ENCODE data around the gene CEP152.
"Not testable (repeated sequence)": the region's sequence is repeated elsewhere in the genome, so short reads cannot be mapped to it uniquely, and the experiment has no call there.

Gene CEP152

DNA sequence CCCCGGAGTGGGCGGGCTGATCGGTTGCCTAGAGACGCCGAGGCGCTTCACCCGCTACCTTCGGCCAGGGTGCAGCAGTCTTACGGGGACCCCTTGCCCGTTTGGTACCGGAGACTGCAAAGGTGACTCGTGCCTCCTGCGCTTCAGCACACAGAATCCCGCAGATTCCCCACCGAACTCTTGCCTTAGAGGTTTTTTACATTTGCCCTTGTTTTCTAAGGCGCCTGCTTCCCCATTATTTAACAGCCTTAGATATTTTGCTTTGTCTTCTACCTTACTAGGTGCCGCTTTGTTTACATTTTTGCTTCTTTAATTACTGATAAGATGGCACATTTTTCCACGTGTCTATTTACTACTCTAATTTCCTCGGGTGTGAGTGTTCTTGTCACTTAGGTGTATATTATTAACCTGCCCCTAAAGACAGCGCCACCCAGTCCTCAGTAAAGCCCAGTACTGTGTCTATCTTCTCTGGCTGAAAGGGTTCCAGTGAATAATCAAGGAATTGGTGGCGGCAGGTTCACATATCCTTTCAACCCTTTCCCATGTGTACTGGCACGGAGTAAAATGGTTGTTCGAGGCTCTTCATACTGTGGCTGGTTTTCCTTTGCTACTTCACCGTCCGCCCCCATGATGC lies 573 bp upstream of the CEP152 start:
- no peak for DNase-seq (ENCODE audit: low read depth in 2 of 2)

DNA sequence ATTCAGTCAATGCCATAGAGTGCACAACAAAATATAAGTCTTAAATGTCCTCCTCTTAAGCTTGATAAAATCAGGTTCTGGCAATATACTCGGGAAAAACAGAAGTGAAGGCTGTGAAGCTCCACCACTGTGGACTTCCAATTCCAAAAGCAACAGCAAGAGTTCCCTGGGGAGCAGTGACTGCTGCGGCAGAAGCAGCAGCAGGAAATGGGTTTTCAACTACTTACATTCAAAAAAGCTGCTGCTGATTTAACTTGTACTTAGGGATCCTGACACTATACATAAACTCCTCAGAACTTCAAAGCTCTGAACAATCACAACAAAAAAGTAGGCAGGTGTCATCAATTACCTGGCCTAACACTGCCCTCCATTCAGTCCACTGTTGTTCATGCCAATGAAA lies 4.7 kb downstream of the CEP152 start:
- DNase-seq (ENCODE audit: low read depth in 2 of 2) = no peak

DNA sequence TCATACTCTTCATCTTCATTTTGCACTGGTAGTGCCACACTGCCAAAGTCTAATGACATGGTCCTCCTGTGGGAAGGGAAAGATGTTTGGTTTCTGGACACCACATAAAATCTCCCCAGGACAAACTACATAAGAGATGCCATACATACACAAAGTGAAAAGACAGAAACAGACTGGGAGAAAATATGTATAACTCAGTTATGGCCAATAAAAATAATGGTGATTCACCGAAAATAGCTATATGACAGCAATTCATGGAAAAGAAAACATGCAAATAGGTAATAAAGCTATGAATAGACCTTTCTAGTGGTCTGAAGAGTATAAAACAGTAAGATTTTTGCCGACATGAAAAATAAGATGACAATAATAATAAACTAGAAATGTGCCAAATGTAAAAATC lies 5.3 kb downstream of the CEP152 start:
- no peak for DNase-seq (ENCODE audit: low read depth in 2 of 2)

DNA sequence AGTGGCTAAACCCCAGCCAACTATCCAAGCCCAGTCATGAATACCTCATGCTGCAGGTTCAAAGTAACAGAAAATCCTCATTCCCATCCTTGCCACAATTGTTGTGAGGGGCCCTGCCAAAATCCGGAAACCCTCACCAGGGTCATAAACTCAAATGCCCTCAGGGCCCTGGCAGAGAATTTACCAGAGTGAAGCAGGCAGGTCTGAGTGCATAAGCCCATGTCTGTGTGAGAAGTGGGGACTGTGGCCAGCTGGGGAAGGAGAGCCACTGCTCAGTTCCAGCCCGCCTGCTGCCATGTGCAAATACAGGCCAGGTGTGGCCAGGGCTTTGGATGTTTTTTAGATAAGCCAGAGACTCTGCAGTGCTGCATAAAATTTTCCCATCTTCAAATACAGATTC lies 7.0 kb downstream of the CEP152 start:
- DNase-seq (ENCODE audit: low read depth in 2 of 2) = no peak

DNA sequence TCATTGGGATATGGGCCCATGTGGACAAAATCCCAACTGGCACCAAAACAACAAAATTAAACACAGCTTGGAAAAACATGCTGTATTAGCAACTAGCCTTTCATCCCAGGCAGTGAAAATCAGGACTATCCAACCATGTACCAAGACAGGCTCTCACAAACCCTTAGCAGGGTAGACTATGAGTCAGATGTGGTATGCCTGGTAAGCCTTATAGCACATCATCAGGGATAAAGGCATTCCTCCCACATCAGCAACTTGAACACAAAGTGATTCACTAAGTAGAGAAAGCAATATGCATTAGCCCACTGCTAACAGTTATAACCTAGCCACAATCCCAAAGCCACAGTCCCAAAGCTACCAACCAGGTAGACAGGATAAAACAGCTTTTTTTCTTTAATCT lies 8.0 kb downstream of the CEP152 start:
- DNase-seq (ENCODE audit: low read depth in 2 of 2) = no peak

DNA sequence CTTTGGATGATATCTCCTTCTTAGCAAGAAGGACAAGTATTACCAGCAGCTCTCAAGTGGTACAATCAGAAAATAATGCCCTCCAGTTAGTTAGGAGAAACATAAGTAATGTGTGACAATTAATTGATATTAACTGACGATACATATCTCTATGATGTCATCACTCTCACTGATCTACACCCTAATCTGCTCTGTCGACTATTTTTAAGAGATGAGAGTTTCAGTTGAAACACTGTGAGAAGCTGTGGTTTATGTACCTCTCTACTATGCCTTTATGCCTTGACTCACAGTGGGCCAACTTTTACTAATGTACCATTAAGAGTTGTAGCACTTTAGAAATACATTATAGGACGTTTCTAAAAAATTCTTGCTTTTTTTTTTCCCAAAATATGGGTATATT lies 8.6 kb downstream of the CEP152 start:
- DNase-seq (ENCODE audit: low read depth in 2 of 2) = no peak

DNA sequence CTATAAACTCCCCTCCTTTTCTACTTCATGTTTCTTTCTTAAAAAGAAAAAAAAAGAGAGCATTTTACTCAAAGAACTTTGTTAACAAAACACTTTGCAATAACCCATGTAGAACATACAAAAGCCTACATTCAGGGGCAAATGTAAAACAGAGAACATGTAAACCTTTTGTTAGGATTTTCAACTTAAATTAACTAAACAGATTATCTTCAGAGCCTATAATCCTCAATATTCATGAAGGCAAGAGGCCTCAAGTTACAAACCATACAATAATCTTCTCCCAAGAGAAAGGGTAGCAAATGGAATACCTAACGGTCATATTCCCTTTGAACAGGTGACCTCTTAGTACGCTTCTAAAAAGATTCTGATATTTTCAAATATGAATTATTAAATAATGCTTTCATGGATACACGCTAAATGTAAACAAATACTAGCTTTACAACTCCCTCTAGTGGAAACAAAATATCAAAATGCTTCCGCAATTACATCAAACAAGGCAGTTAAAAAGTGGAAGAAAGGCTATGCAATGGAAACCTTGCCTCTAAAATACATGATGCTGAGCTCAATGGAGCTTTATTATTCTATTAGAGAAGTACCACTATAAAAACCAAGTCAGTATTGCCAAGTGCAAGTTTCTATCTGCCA lies 9.9 kb downstream of the CEP152 start:
- DNase-seq (ENCODE audit: low read depth in 2 of 2) = no peak

DNA sequence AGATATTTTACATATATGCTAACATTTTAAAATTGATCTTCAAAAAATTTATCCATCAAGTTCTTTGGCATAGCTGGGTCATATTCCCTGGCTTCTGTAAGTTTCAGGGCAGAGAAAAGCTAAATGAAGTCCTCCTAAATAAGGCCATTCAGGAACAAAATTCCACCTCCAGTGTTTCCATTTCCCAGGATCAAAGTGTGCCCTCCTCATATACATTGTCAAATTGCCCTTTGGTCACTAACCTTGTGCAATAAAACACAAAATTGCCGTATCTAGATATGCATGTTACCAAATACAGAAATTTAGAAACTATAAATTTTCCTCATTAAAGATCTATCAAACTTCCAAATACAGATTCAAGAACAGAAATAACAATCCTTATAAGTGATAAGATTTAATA lies 10.6 kb downstream of the CEP152 start:
- DNase-seq (ENCODE audit: low read depth in 2 of 2) = no peak

DNA sequence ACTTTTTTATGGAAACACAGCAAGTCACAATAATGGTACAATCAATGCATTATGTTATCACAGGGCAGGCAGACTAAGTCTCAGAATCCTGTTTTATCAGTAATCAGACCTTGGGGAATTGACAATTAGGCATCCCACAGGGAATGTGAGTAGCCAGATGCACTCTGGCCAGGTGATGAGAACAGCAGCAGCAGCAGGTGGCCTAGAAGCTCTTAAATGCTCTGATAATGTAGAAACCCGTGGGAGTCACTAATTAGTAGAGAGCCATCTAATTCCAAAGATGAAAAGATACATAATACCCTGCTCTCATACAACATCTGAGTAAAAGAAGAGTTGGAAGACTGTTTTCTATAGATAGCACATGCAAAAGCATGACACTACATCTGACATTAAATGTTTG lies 12.6 kb downstream of the CEP152 start:
- no peak for DNase-seq (ENCODE audit: low read depth in 2 of 2)

DNA sequence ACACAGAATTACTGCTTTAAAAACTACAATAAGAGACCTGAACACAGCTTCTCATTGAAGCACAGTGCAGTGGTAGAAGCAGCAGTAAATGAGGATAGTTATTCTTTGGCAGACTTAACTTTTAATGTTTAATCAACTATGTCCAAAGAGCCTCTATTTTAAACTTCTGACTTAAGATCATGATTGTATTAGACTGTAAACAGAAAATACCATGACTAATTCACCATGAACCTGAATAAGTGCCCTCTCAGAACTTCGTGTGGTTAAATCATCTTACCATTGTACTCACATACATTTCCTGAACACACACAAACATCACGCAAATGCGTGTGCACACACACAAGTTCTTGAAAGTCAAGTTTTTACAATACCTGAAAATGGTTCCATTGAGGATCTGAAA lies 13.9 kb downstream of the CEP152 start:
- DNase-seq (ENCODE audit: low read depth in 2 of 2) = no peak

DNA sequence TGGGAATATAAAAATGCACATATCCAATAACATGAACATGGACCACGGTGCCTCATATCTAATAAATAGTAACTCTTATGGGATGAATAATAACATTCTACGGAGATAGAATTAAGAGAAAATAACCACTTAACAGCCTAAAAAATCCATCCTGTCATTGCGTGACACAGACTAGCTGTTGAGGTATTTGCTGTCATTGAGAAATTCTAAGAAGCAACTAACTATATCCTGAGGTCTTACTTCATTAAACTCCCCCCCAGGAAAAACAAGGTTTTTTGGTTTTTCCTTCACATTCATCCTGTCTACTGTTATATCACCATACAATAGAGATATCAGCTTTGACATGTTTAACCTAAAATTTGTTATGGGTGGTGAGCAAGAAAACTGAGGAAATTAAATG lies 14.3 kb downstream of the CEP152 start:
- no peak for DNase-seq (ENCODE audit: low read depth in 2 of 2)

DNA sequence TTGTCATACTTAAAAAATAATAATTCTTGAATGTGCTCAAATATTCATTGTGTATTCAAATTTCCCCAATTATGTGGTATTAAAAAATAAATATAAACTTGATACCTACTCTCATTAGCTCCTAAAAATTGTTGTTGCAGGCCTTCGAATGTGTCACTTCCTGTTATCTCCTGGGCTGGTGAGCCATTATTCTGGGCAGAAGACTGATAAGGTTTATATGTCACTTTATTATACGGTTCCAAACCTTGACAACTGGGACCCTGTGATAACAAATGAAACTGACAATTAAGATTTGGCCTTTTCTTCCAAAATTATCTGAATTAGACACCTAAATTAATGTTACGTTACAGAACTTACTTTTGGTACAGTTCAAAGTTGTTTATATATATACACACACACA lies 15.0 kb downstream of the CEP152 start:
- DNase-seq (ENCODE audit: low read depth in 2 of 2) = no peak

DNA sequence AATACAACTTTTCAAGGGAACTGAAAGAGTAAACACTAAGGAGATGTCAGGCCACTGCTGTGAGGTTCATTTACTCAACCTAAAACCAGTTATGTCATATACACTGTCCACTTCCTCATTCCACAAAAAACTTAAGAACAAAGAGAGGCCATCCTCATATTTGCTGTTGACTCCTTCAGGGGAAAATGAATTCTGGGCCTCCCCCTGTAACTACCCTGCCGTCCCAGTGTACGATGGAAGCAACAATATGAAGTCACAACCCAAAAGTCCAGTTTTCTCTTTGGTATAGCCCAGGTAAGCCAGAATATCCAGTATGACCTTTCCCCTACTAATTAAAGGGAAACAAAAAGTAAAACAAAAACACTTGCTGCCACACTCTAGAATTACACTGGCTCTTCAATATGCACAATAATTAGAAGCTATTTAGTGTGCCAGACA lies 16.2 kb downstream of the CEP152 start:
- DNase-seq (ENCODE audit: low read depth in 2 of 2) = peak in 1 of 2 donors; percentile 1

DNA sequence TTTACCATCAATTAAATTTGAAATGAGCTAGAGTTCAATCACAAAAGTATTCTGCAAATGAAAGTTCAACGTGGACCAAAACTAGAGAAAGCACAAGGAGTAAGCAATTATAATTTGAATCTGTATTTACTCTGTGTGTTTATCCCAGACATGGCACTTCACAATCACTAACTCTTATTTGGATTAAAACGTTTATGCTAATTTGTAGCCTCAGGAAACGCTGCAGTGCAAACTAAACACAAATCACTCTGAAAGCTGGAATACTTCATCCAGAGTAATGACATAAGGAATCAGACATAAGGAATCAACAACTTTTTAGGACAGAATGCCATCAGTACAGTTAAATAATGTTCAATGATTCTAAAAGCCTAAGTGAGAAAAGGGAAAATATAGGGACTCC lies 18.5 kb downstream of the CEP152 start:
- no peak for DNase-seq (ENCODE audit: low read depth in 2 of 2)

DNA sequence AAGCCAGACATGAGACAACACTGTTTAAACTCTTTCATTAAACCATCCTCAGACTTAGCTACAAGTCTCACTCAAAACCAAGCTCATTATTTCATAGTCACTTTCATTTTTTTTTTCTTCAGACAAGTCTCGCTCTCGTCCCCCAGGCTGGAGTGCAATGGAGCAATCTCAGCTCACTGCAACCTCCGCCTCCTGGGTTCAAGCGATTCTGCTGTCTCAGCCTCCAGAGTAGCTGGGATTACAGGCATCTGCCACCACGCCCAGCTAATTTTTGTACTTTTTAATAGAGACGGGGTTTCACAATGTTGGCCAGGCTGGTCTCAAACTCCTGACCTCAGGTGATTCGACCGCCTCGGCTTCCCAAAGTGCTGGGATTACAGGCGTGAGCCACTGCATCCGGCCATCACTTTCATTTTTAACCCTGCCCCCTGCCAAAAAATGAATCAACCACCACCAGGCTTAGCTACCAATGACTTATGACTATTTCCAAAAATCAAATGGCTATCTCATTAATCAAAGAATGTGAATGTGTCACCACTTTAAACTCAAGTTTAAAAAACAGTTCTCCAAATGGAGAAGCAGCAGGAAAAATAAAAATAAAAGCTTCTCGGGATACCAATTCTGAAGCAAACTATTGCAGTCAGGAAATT lies 20.3 kb downstream of the CEP152 start:
- not testable (repeated sequence) for DNase-seq (ENCODE audit: low read depth in 2 of 2)

DNA sequence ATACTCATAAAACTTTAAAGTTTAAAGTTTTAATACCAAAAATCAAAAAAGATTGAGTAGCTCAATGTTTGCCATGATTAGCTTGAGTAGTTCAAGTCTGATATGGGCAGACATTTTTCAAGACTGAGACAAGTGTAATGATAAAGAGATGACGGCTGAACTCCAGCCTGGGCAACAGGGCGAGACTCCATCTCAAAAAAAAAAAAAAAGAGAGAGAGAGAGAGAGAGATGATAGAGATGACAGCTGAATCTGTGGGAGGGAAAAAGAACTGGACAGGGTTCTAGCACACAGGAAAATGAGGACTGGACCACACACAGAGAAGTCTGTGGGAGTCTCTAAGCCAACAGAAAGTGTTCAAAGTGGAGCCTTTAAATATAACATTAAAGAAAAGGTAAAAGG lies 25.2 kb downstream of the CEP152 start:
- no peak for DNase-seq (ENCODE audit: low read depth in 2 of 2)

DNA sequence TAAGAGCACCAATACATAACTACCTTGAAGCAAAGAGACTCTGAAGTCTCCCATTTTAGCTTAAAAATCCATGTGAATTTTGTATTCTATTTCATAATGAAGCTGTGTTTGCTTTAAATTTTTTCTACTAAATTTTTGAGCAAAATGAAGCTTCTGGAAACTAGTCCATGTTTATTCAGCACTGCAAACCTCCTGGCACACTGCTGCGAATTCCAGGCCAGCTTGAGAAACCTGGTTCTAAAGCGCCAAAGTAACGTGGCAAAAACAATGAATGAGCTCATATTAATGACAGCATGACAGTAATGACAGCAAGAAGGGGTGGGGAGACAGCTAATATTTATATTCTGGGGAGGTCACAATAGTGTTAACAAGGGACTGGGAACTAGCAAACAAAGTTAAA lies 25.7 kb downstream of the CEP152 start:
- DNase-seq (ENCODE audit: low read depth in 2 of 2) = no peak

DNA sequence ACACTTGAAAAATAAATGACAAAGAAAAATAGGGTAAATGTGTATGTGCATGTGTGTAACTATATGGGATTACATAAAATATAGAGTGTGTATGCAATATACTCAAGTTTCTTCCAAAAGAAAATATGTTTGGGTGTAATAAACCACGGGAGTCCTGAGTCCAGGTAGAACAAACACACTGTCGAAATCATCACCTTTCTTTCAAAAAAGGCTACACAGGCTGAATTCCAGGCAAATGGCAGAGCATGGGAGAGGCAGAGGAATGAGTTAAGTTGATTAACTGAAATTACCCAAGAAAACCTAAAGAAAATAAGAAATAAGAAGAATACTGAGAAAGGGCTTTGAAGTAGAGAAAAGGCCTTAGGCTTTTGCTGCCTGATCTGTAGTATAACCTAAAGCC lies 26.1 kb downstream of the CEP152 start:
- DNase-seq (ENCODE audit: low read depth in 2 of 2) = no peak

DNA sequence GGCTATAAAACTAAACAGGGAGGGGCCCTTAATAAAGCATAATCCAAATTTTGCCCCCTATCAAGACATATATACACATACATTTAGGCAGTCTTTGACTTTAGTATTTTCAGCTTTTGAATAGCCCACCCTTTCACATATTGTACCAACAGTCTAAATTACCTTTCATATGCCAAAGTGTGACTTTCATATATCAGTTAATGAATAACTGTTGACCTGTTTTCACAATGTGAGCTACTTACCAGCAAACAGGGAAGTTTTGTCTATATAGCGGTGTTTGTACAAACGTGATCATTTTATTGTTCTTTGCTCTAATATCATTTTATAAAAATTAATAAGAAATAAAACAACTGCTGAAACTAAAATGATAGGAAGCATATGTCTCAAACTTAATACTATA lies 28.0 kb downstream of the CEP152 start:
- no peak for DNase-seq (ENCODE audit: low read depth in 2 of 2)

DNA sequence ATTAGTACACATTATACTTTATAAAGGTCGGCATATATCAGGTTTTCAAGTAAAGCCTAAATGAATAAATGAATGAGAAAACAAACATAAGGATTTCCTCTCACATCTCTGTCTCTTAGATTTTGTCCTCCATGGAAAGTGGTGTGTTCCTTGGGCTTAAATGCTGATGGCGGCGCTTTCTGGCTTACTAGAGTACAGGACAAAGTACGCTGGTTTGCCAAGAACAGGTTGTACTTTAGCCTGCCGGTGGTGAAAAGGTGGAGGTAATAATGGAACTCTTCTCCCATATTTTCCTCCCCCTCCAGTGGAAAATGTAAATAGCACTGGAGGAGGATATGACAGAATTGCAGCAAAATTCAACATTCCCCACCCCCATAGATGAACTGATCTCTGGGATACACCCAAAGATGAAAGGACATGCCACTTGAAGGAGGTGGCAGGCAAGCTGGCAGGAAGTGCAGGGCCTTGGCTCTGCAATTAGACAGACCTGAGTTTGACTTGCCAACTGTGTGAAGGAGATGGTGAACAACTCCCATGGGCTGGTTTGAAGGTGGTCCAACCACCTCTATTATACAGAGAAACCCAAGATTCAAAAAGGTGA lies 29.3 kb downstream of the CEP152 start:
- DNase-seq (ENCODE audit: low read depth in 2 of 2) = no peak

DNA sequence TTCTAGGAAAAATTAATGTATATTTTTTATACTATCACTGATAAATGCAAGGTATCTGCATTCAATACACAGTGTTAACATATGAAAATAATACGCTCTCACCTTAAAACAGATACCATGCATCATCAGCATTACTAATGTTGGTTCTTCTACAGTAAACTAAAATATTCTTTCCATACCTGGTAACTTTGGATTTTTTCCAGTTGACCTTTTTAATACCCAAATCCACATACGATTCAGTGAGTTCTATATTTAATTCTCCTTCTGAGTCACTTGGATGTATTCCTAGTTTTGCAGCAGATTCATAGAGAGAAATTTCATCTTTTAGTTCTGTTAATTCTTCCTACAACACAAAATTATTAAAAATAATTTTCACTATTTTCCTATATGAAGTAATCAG lies 29.9 kb downstream of the CEP152 start:
- DNase-seq (ENCODE audit: low read depth in 2 of 2) = no peak

DNA sequence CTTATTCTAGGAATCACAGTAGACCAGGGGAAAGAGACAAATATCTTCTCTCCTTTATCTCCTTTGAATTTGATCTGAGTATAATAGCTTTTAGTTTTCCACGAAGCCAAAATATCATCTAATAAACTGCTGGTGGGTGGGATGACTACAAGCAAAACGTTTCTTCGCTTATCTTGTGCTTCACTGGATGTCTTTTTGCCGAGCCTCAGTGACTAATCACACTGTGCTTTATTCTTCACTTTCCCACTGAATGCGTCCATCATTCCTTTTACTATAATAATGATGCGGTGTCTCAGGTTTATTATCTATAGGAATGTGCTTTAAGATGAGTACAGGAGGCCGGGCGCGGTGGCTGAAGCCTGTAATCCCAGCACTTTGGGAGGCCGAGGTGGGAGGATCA lies 32.5 kb downstream of the CEP152 start:
- no peak for DNase-seq (ENCODE audit: low read depth in 2 of 2)
